DMS114 treated with DMSO at 0.1 percent for 48 hours (cell line): ENCODE measurements around the gene FATE1.
"Not testable (repeated sequence)": the region's sequence is repeated elsewhere in the genome, so short reads cannot be mapped to it uniquely, and the experiment has no call there.

Experiments
- DNase-seq: peaks from one replicate; lab custom pipeline; 2025; ENCODE audit not compliant: unreplicated experiment; lab: John Stamatoyannopoulos, UW

The FATE1 gene, protein sequence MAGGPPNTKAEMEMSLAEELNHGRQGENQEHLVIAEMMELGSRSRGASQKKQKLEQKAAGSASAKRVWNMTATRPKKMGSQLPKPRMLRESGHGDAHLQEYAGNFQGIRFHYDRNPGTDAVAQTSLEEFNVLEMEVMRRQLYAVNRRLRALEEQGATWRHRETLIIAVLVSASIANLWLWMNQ

DNA sequence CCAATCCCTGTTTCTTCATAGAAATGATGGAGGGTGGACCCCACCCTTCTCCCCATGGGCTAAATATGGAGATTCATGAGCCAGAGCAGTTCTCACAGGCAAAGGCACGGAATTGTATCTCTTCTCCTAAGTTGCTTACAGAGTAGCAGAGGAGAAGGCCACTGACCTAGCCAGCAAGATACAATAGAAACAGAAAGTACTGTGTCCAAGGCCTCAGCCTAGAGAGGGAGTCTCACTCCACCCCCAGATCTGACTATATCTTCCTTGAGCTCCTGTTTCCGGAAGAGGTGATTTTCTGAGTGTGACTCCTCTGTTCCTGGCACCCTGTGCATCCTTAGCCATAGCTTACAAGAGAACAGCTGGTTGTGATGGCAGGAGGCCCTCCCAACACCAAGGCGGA lies at the start of gene FATE1:
TSS of gene FATE1 (plus strand) at position 284 of the 400 bp plus-strand sequence. CDS start at position 369, 85 bp downstream.
- DNase-seq, result no peak

DNA sequence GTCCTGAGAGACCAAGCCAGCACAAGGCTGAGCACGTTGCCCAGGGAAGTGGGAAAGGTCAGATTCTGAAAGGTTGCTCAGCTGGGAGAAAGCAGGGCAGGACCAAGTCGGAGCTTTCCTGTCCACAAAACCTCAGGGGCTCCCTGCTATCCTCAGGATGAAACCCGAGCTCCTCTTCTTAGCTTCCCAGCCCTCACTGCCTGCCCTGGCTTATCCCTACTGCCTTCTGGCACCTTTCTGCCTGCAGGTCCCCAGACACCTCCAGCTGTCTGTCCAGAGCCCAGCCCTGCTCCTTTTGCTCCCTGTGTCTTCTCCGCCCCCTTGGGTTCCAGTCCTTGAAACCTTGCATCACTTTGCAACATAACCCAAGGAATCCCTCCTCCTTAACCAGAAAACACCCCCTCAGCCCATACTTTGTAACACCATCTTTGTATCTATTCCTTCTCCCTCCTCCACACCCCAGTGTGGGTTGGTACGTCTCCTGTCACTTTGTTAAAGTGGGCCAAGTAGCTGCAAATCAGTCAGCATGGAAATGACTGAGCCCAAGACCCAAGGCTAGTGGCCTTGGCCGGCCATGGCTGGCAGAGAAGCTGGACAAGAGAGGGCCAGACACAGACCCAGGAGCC lies 40.6 kb upstream of the FATE1 start:
- DNase-seq, result no peak

DNA sequence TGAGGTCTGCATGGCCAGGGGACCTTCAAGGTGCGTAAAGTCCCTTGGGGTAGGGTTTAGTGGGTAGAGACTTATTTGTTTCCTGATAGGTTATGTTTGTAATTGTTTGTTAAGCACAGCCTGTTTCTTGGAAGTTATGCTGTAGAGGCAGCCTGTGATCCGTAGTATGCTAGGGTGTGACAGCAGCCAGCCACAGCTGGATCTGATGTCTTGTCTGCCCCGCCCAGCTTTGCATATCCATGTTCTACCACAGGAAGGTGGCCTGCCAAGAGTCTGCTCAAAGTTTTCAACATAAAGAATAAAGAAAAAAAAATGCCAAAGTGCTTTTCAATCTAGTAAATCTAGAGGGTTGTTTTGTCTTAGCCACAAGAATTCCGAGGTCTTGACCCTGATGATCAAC lies 39.6 kb upstream of the FATE1 start:
- DNase-seq, result no peak

DNA sequence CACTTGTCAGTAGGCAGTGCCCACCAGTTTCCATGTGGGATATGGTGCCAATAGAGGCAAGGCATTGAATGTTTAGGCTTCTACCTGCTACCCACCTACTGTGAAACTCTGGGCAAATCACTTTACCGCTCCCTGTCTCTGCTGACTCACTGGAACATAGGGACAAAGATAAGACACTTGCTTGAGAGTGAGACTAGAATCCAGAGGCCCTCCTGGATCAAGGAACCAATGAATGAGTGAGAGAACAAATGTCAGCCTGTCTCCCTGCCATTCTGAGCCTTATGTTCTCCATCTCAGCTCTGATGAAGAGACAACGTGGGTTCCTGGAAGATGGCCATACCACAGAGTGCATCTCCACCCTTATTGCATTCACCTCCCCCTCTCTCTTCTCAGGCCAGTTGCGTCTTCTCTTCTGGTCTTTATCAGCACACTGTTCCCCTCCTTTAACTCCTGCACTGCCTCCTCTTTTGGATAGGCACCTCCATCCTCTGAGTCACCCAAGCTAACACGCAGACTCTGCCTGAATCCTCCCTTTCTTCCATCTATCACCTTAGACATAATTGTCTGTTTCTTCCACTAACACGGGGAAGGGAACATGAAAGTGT lies 35.9 kb upstream of the FATE1 start:
- DNase-seq, result no peak

DNA sequence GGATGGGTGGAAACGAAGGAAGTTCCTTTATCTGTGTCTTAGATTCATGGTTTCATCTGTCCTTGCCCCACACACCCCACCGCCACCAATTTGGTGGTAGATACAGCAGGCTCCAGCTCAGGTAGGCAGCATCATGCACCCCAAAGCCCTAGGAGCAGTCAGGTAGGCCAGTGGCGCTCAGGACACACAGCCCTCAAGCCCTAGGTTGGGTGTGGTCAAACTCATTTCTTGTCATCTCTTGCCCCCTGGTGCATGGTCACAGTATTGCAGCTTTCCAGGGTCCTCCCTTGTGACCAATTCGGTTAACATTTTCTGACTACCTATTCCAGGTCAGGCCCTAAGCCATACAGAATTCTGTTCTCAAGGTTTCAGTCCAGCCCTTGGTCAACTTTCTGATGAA lies 35.0 kb upstream of the FATE1 start:
- peak; percentile 0 for DNase-seq

DNA sequence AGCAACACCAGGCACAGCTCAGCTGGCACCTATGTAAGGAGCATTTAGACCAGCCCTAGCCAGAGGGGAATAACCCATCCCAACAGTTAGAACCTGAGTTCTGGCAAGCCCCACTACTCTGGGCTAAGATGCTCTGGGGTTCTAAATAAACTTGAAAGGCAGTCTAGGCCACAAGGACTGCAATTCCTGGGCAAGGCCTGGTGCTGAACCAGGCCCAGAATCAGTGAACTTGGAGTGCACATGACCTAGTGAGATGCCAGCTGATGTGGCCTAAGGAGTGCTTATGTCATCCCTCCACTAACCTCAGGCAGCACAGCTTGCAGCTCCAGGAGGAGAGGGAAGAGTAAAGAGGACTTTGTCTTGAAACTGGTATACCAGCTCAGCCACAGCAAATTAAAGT lies 28.2 kb upstream of the FATE1 start:
- no peak for DNase-seq

DNA sequence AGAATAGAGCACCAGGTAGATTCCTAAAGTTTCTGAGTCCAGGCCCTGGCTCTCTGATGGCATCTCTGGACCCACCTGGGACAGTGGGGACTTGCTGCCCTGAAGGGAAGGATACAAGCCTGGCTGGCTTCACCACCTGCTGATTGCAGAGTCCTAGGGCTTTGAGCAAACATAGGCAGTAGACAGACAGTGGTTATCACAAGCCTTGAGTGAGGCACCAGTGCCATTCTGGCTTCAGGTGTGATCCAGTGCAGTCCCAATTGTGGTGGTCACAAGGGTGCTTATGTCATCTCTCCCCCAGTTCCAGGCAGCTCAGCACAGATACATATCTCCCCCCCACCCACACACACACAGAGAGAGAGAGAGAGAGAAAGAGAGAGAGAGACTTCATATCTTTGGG lies 27.1 kb upstream of the FATE1 start:
- no peak for DNase-seq

DNA sequence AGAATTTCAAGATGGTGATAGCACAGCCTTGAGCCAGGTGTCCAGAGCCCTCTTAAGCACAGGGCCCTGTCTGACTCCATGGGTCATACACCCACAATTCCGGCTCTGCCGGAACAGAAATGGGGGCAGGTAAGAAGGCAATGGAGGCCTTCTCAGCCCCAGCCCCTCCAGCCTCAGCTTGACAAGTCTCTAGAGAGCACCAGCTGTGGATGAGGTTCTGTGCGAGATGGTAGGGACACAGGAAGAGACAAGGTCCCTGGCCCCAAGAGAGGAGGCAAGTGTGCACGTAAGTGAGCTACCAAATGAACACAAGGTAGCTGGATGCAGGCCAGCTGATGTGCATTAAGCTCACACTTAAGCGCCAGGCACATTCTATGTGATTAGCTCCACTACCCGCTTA lies 23.0 kb upstream of the FATE1 start:
- DNase-seq, result no peak

DNA sequence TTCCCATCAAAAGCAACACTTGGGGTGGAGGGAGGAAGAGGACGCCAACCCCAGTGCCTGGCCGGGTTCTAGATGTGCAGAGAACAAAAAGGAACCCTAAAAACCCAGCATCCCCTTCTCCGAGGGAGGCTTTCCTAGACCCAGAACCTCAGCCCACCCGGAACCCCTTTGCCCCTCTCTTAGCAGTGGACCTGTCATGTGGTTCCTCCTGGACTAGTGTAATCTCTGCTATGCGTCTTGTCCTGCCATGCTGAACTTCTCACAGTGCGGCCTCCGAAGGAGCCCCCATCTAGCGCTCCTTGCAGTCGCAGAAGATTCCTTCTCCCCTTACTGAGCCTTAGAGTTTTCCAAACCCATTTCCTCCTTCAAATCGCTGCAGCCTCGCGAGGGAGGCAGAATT lies 21.7 kb upstream of the FATE1 start:
- no peak for DNase-seq

DNA sequence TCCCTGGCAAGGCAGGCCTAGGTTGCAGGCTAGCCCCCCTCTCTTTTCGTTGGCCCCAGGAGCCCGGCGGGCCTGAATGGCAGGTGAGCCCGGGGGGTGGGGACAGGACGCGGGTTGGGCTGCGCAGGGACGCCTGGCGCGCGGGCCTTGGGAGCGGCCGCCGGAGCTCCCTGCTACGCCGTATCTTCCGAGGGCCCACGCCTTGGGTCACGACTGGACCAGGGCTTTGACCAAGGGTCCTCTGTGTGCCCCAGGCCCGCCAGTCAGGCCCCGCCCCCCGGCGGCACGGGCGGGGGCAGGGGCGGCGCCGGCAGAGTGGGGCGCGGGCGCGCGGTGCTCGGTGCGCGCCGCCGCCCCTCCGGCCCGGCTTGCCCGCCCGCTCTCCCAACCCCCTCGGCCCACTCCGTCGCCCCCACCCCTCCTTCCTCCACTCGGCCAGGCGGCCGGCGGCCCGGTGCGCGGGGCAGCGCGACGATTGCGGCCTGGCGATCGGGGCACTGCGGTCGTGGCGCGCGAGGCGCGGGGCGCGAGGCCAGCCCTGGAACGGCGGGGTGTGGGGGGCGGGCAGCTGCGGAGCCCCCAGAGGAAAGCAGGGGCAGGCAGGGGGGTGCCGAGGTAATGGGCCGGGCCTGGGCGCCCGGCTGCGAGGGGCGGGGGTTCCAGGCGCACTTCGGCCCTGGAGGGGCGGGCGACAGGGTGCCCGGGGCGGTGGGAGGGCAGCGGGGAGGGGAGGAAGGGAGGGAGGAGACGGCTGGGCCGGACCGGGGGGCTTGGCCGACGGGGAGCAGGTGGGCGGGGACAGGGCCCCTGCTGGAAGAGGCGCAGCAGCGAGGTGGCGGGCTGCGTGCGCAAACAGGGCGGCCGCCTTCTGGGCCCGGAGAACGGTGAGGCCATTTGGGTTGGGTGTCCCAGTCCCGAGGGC lies 20.9 kb upstream of the FATE1 start, which contains the start of gene PRRG3:
TSS of gene PRRG3 (plus strand) at position 798 of the 922 bp plus-strand sequence. CDS start 3,357 bp downstream, outside the sequence.
- DNase-seq, result no peak

DNA sequence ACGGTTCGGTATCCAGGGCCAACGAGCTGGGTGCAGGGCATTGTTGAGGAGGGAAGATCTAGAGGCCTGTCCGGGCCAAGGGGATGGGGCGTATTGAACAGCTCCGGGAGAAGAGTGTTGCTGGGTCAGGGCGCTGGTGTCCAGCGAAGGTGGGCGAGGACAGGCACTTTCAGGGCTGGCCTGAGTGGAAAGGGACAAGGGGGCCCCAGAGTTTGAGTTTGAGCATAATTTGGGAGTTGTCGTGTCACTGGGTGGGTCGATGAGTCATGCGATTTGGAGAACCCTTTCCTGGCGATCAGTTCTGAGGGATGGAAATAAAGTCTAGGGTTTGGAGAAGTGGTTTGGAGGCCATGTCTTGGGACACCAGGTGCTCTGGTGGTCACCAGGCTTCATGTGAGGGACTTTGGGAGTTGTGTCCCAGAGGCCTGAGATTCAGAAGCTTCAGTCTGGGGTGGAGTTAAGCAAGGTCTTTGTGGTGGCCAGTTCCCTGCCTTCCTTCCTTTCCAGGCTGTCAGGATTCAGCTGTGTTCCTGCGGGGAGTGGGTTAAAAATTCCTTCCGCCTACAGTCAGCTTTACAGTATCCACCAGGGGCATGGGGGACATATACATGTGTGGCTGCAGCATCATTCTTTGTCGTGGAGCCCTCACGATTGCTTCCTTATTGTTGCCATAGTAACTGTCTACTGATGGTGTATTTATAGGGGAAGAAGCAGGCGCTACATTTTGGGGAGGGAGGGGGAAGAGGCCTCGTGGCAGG lies 20.1 kb upstream of the FATE1 start:
- DNase-seq, result no peak

DNA sequence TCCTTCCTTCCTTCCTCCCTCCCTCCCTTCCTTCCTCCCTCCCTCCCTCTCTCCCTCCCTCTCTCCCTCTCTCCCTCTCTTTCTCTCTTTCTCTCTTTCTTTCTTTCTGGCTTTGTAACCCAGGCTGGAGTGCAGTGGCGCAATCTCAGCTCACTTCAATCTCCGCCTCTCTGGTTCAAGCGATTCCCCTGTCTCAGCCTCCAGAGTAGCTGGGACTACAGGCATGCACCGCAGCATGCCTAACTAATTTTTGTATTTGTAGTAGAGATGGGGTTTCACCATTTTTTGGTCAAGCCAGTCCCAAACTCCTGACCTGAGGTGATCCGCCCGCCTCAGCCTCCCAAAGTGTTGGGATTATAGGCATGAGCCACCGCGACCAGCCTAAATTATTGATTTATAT lies 18.8 kb upstream of the FATE1 start:
- DNase-seq, result not testable (repeated sequence)

DNA sequence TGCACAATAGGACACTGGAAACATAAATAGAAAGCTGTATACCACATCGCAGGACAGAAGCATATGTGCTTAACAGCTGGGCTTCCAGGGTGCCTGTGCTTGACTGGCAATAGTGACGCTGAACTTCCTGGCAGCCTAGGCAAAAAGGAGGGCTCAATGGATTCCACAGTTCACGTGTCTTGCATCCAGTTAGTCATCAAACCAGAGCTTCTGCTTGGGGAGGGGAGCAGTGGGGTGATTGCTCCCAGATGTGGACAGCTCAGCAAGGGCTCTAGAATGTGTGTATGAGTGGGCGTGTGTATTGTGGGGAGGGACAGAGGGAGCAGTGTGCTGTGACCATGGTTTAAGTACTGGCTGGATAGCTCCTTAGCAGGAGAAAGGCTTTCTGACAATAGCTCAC lies 18.3 kb upstream of the FATE1 start:
- no peak for DNase-seq

DNA sequence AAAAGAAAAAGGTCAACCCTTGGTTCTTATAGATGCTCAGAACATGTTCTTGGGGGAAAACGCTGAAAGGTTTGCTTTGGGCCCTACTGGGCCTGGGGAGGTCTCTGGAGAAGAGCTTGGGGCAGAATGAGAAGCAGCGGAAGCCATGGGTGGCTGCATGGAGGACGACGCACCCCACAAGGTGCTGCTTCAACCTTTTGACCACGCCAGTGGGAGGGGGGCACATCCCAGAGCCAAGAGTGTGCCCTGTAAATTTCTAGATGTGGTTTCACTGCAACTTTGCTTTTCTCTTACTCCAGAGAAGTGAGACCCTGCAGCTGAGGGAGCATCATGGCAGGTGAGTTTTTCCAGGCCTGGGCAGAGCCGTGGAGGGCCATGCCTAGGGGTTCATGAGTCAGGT lies 17.4 kb upstream of the FATE1 start:
- no peak for DNase-seq

DNA sequence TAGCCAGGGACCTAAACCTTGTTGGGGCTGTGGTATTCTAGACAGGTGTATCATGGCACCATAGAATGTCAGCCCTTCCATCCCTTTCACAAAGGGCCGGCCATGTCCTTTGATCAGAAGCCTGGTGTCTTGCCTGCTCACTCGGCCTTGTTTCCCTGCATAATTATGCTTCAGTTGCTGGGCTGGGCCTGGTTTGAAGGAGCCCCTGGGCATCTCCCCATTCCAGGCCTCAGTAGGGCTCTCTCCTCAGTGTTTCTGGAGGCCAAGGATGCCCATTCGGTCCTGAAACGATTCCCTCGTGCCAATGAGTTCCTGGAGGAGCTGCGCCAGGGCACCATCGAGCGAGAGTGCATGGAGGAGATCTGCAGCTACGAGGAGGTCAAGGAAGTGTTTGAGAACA lies 16.1 kb upstream of the FATE1 start:
- no peak for DNase-seq

DNA sequence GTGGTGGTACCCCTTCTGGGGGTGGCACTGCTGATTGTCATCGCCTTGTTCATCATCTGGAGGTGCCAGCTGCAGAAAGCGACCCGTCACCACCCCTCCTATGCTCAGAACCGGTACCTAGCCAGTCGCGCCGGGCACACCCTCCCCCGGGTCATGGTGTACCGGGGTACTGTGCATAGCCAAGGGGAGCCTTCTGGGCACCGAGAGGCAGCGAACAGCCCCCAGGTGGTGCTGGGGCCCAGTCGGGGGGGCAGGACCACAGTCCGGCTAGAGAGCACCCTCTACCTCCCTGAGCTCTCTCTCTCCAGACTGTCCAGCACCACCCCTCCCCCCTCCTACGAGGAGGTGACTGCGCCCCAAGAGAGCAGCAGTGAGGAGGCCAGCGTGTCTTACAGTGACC lies 15.3 kb upstream of the FATE1 start:
- DNase-seq, result no peak

DNA sequence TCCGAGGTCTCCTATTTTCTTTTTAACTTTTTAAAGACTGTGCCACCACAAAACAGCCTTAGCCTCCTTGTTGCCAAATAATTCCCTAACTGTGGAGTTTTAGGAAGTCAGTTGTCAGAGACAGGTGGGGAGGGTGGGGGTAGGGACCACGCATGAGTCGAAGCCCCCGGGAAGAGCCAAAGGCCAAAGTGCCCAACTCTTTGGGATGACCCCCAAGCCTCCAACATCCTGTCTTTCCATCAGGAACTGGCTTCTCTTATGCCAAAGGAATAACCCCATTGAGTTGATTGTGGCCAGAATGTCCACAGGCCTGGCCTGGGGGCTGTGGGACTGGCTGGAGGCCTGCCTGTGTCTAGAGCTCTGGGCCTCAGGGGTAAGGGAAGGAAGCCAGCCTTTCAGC lies 14.8 kb upstream of the FATE1 start:
- no peak for DNase-seq

DNA sequence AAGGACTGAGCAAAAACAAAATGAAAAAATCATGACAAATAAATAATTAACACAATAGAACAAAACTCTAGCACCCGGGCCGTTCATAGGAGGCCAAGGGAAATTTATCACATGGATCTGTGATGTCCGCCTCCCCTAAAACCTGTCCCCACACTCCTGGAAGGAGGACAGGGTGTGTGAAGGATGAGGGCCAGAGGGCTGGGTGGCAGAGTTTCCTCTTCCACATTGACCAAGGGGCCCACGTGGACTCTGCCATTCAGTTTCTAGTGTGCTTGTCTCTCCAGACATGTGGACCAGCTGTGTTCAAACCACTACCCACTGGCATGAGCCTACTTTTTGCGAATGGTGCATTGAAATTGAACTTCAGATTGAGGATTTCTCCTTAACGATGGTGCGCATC lies 14.3 kb upstream of the FATE1 start:
- DNase-seq, result no peak

DNA sequence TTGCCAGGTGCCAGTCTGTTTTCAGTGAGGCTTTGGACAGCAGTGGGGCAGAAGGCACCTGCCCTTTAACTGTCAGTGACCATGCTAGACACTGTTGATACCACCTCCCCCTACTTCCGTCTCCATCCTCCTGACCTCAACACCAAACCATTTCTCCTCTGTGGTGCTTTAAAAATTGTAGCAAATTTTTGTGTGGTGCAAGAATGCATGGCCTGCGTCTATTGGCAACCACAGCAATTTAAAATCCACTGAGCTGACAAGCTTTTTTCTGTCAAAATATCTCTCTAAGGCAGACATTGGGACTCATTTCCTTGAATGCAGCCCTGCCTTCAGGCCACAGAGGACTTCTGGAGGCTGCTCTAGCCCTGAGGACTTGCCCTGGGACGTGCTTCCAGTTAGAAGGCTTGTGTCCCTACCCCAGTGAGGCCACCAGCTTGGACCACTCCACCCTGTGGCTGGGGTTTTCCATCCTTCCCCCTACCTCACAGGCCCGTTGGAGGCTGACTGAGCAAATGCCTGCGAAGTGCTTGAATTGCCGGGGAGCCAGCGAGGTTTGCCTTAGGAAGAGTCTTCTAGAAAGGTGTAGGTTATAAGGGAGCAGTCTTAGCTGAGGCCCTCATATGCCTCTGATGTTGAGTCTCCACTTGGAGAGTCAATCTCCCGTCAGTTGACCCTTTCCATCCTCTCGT lies 13.7 kb upstream of the FATE1 start:
- no peak for DNase-seq

DNA sequence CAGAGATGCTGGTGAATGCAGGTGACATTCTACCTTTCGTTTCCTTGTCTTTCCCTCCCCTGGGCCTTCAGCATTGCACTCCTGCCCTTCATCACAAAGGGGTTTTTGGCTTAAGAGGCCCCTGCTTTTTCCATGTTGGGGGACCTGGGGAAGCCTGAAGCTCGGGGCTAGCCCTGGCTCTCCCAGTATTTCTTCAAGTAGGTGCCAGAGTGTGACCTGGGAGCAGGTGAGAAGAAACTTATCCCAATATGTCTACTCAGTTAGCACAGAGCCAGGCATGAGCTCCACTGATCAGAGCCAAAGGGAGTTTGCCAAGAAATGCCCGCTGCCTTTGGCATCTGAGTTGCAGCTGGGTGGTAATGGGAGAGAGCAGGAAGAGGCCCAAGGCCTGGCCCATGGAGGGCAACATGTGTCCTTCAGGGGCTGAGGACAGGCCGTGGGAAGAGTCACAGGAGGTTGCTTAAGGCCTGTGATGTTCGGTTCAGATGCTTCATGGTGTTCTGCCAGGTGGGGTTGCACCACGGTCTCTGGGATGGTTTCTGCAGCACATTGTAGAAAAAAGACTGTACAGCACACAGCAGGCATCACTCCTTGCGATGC lies 13.0 kb upstream of the FATE1 start:
- no peak for DNase-seq
